ENCODE results near the gene KCNH8.

The KCNH8 gene

DNA sequence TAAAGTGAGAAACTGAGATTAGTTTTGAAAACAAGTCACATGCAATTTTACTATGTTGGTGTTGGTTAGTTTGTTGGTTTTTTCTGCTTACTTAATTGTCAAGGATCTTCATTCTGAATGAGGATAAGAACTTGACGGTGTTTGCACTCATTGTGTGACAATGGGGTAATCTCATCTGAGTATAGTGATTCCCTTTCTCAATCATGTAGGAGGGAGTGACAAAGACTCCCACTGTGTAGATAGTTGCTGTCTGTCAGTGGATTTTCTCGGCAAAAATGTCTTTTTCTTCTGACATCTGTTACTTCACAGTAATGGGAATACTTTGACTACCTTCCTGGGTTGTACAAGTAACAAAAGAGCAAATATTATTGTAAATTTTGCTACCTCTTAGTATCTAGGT, 23.5 kb downstream of the KCNH8 start:
- no peak overlapping the region for H3K14ac ChIP-seq (ENCODE audit: low read length in 2 of 2)
- 67% methylated on average over 2 of the region's 2 CpGs for WGBS
- H3K23ac ChIP-seq (ENCODE audit: low read length in 2 of 2): no peak overlapping the region
- no peaks in the 10 kb centered on the region for H3K4me1 ChIP-seq (ENCODE audit: control insufficient read depth, insufficient read depth, low read depth, low read length)
- H2BK15ac ChIP-seq (ENCODE audit: low read depth, poor library complexity, severe bottlenecking): no peak overlapping the region
- no peak for DNase-seq
- H3K27me3 ChIP-seq (ENCODE audit: control insufficient read depth in 1 of 2, insufficient read depth in 1 of 2, low read length in 2 of 2): no peaks in the 10 kb centered on the region
- no peak overlapping the region for H2BK120ac ChIP-seq (ENCODE audit: low read depth, low read length)
- H3K27ac ChIP-seq (ENCODE audit: low read length, poor library complexity, severe bottlenecking): no peak overlapping the region
- no peak overlapping the region for H2BK12ac ChIP-seq (ENCODE audit: low read length in 2 of 2)
- no peak overlapping the region for H2BK5ac ChIP-seq (ENCODE audit: low read depth, low read length, poor library complexity, severe bottlenecking)
- no peak overlapping the region for H3K18ac ChIP-seq (ENCODE audit: low read depth in 1 of 2, low read length in 2 of 2)
- H2AK5ac ChIP-seq (ENCODE audit: low read length, severe bottlenecking): no peak overlapping the region
- H2AFZ ChIP-seq (ENCODE audit: low read depth, low read length): no peak overlapping the region
- H3K36me3 ChIP-seq (ENCODE audit: control insufficient read depth in 1 of 2, insufficient read depth in 2 of 2, low read depth in 1 of 2, low read length in 2 of 2): no peaks in the 10 kb centered on the region
- H4K91ac ChIP-seq (ENCODE audit: low read length): no peak overlapping the region
- no peak overlapping the region for H4K8ac ChIP-seq (ENCODE audit: low read length)
- no peak overlapping the region for H3K4me3 ChIP-seq (ENCODE audit: insufficient read depth in 1 of 2, low read depth in 1 of 2, low read length in 2 of 2)
- no peak overlapping the region for H3K4ac ChIP-seq (ENCODE audit: low read depth in 1 of 2, low read length in 2 of 2)
- H3K4me2 ChIP-seq (ENCODE audit: low read length, poor library complexity, severe bottlenecking): no peak overlapping the region
- H3K9ac ChIP-seq (ENCODE audit: low read length): no peak overlapping the region
- no peaks in the 10 kb centered on the region for H3K79me1 ChIP-seq (replicated peaks; ENCODE audit: low read length, poor library complexity, severe bottlenecking)
- no peaks in the 10 kb centered on the region for H3K9me3 ChIP-seq (ENCODE audit: control insufficient read depth, low read length)

DNA sequence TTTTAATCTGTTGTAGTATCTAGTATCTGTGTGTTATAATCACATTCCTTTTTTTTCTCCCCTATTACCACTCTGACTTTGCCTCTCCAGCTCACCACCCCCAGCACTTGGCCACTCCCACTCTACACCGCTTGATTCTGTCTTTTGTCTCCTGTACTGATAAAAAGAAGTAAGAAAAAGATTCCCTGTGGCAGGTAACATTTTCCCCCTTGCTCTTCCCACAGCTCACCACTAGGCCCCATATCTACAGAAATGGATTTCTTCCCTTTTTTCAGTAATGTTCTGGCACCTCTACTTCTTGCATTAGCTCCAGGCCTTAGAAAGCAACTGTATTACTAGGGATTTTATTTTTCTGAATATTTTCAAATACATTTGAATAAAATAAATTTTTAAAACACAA, 25.6 kb downstream of the KCNH8 start:
- Histone ChIP-seq H3K18ac (ENCODE audit: low read depth in 1 of 2, low read length in 2 of 2) (no peak overlapping the region), H3K4ac (ENCODE audit: low read depth in 1 of 2, low read length in 2 of 2) (no peak overlapping the region), H3K9ac (ENCODE audit: low read length) (no peak overlapping the region), H2BK15ac (ENCODE audit: low read depth, poor library complexity, severe bottlenecking) (no peak overlapping the region), H3K79me1 (replicated peaks; ENCODE audit: low read length, poor library complexity, severe bottlenecking) (no peaks in the 10 kb centered on the region), H3K27me3 (ENCODE audit: control insufficient read depth in 1 of 2, insufficient read depth in 1 of 2, low read length in 2 of 2) (no peaks in the 10 kb centered on the region), H3K4me3 (ENCODE audit: insufficient read depth in 1 of 2, low read depth in 1 of 2, low read length in 2 of 2) (no peak overlapping the region), H2AFZ (ENCODE audit: low read depth, low read length) (no peak overlapping the region), H2AK5ac (ENCODE audit: low read length, severe bottlenecking) (no peak overlapping the region), H2BK120ac (ENCODE audit: low read depth, low read length) (no peak overlapping the region), H4K8ac (ENCODE audit: low read length) (no peak overlapping the region), H2BK5ac (ENCODE audit: low read depth, low read length, poor library complexity, severe bottlenecking) (no peak overlapping the region), H3K4me1 (ENCODE audit: control insufficient read depth, insufficient read depth, low read depth, low read length) (no peaks in the 10 kb centered on the region), H3K14ac (ENCODE audit: low read length in 2 of 2) (no peak overlapping the region), H3K23ac (ENCODE audit: low read length in 2 of 2) (no peak overlapping the region), H2BK12ac (ENCODE audit: low read length in 2 of 2) (no peak overlapping the region), H3K4me2 (ENCODE audit: low read length, poor library complexity, severe bottlenecking) (no peak overlapping the region), H3K27ac (ENCODE audit: low read length, poor library complexity, severe bottlenecking) (no peak overlapping the region), H4K91ac (ENCODE audit: low read length) (no peak overlapping the region), H3K36me3 (ENCODE audit: control insufficient read depth in 1 of 2, insufficient read depth in 2 of 2, low read depth in 1 of 2, low read length in 2 of 2) (no peaks in the 10 kb centered on the region), H3K9me3 (ENCODE audit: control insufficient read depth, low read length) (no peaks in the 10 kb centered on the region)
- DNase-seq: no peak
- WGBS: 0% methylated on average over 1 of the region's 1 CpG

DNA sequence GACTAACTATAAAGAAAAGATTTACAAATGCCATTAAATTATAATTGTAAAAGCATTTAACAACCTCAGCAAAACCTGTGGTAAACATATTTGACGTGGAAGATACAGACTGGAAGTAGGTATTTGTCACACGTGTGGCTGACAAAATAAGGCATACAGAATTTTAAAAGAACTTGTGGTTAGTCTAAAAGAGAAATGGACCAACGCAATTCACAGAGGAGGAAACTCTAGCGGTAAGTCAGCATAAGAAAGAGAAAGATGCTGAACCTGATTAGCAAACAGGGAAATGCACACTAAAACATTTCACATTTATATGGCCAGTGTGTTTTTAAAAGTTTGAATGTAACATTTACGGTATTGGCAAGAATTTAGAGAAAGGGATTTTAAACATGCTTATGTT, 35.3 kb downstream of the KCNH8 start:
- no peak for DNase-seq
- H3K27ac ChIP-seq (ENCODE audit: low read length, poor library complexity, severe bottlenecking): no peak overlapping the region
- H3K79me1 ChIP-seq (replicated peaks; ENCODE audit: low read length, poor library complexity, severe bottlenecking): no peaks in the 10 kb centered on the region
- no peak overlapping the region for H2BK12ac ChIP-seq (ENCODE audit: low read length in 2 of 2)
- no peak overlapping the region for H4K91ac ChIP-seq (ENCODE audit: low read length)
- no peak overlapping the region for H3K23ac ChIP-seq (ENCODE audit: low read length in 2 of 2)
- H3K36me3 ChIP-seq (ENCODE audit: control insufficient read depth in 1 of 2, insufficient read depth in 2 of 2, low read depth in 1 of 2, low read length in 2 of 2): no peaks in the 10 kb centered on the region
- no peak overlapping the region for H2BK15ac ChIP-seq (ENCODE audit: low read depth, poor library complexity, severe bottlenecking)
- H3K9ac ChIP-seq (ENCODE audit: low read length): no peak overlapping the region
- no peaks in the 10 kb centered on the region for H3K9me3 ChIP-seq (ENCODE audit: control insufficient read depth, low read length)
- no peak overlapping the region for H3K4me2 ChIP-seq (ENCODE audit: low read length, poor library complexity, severe bottlenecking)
- no peaks in the 10 kb centered on the region for H3K27me3 ChIP-seq (ENCODE audit: control insufficient read depth in 1 of 2, insufficient read depth in 1 of 2, low read length in 2 of 2)
- no peak overlapping the region for H3K4me3 ChIP-seq (ENCODE audit: insufficient read depth in 1 of 2, low read depth in 1 of 2, low read length in 2 of 2)
- H3K4me1 ChIP-seq (ENCODE audit: control insufficient read depth, insufficient read depth, low read depth, low read length): no peaks in the 10 kb centered on the region
- no peak overlapping the region for H3K18ac ChIP-seq (ENCODE audit: low read depth in 1 of 2, low read length in 2 of 2)
- H2BK5ac ChIP-seq (ENCODE audit: low read depth, low read length, poor library complexity, severe bottlenecking): no peak overlapping the region
- H2AK5ac ChIP-seq (ENCODE audit: low read length, severe bottlenecking): no peak overlapping the region
- WGBS: 63% methylated on average over 4 of the region's 5 CpGs
- no peak overlapping the region for H2BK120ac ChIP-seq (ENCODE audit: low read depth, low read length)
- no peak overlapping the region for H3K14ac ChIP-seq (ENCODE audit: low read length in 2 of 2)
- no peak overlapping the region for H2AFZ ChIP-seq (ENCODE audit: low read depth, low read length)
- H4K8ac ChIP-seq (ENCODE audit: low read length): no peak overlapping the region
- H3K4ac ChIP-seq (ENCODE audit: low read depth in 1 of 2, low read length in 2 of 2): no peak overlapping the region

DNA sequence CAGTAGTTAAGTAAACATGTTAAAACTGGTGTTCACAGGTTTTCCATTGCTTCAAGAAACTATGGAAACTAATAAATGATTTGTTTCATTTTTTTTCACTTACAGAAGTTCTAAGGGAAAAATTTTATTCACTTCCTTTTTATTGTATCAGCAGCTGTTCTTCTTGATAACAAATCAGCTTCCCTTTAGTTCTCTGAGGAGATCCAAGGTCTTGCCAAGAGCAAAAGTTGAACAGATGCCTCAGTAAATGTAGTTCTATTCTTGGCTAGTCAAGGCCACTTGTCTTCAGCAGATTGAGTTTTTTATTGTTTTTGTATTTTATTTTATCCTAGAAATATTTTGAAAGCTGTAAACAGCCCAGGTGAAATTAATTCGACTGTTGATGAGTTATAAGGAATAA, 41.8 kb downstream of the KCNH8 start:
- Histone ChIP-seq H3K27ac (ENCODE audit: low read length, poor library complexity, severe bottlenecking) (no peak overlapping the region), H3K23ac (ENCODE audit: low read length in 2 of 2) (no peak overlapping the region), H4K91ac (ENCODE audit: low read length) (no peak overlapping the region), H3K18ac (ENCODE audit: low read depth in 1 of 2, low read length in 2 of 2) (no peak overlapping the region), H2BK12ac (ENCODE audit: low read length in 2 of 2) (no peak overlapping the region), H3K9me3 (ENCODE audit: control insufficient read depth, low read length) (no peaks in the 10 kb centered on the region), H3K9ac (ENCODE audit: low read length) (no peak overlapping the region), H3K36me3 (ENCODE audit: control insufficient read depth in 1 of 2, insufficient read depth in 2 of 2, low read depth in 1 of 2, low read length in 2 of 2) (no peaks in the 10 kb centered on the region), H3K4me1 (ENCODE audit: control insufficient read depth, insufficient read depth, low read depth, low read length) (no peaks in the 10 kb centered on the region), H2AFZ (ENCODE audit: low read depth, low read length) (no peak overlapping the region), H3K4me3 (ENCODE audit: insufficient read depth in 1 of 2, low read depth in 1 of 2, low read length in 2 of 2) (no peak overlapping the region), H3K27me3 (ENCODE audit: control insufficient read depth in 1 of 2, insufficient read depth in 1 of 2, low read length in 2 of 2) (no peaks in the 10 kb centered on the region), H2BK120ac (ENCODE audit: low read depth, low read length) (no peak overlapping the region), H2BK5ac (ENCODE audit: low read depth, low read length, poor library complexity, severe bottlenecking) (no peak overlapping the region), H2BK15ac (ENCODE audit: low read depth, poor library complexity, severe bottlenecking) (no peak overlapping the region), H3K79me1 (replicated peaks; ENCODE audit: low read length, poor library complexity, severe bottlenecking) (no peaks in the 10 kb centered on the region), H3K14ac (ENCODE audit: low read length in 2 of 2) (no peak overlapping the region), H2AK5ac (ENCODE audit: low read length, severe bottlenecking) (no peak overlapping the region), H3K4ac (ENCODE audit: low read depth in 1 of 2, low read length in 2 of 2) (no peak overlapping the region), H3K4me2 (ENCODE audit: low read length, poor library complexity, severe bottlenecking) (no peak overlapping the region), H4K8ac (ENCODE audit: low read length) (no peak overlapping the region)
- WGBS: 36% methylated on average over 1 of the region's 1 CpG
- DNase-seq: no peak

Measured in mesenchymal stem cell (in vitro differentiated cells and primary cell).